DMS79 treated with DMSO at 0.1 percent for 48 hours (cell line): ENCODE data around the gene NKX2-8.

Source experiments
- DNase-seq: peaks from one replicate; lab custom pipeline; 2025; lab: John Stamatoyannopoulos, UW

NKX2-8 gene

GRCh38 chr14:36582011-36582873, at the start of gene NKX2-8:
TSS of gene NKX2-8 (minus strand) at chr14:36582614. CDS start at chr14:36582389, 225 bp downstream.
- peak; percentile 84 for DNase-seq

- no peak for DNase-seq
Observed at GRCh38 chr14:36627981-36628380, 45.6 kb upstream of the NKX2-8 start.

- peak; percentile 56 for DNase-seq
Observed at GRCh38 chr14:36626151-36626550, 43.7 kb upstream of the NKX2-8 start.

- no peak for DNase-seq
Observed at GRCh38 chr14:36625436-36625835, 43.0 kb upstream of the NKX2-8 start.

- DNase-seq = peak; percentile 98
Observed at GRCh38 chr14:36625014-36625413, 42.6 kb upstream of the NKX2-8 start.

GRCh38 chr14:36619853-36620252, 37.4 kb upstream of the NKX2-8 start:
- DNase-seq = peak; percentile 82

GRCh38 chr14:36619131-36619530, 36.7 kb upstream of the NKX2-8 start:
- DNase-seq = peak; percentile 71

- DNase-seq = no peak
Observed at GRCh38 chr14:36618641-36619040, 36.2 kb upstream of the NKX2-8 start.

- DNase-seq = peak; percentile 83
Observed at GRCh38 chr14:36617824-36618223, 35.4 kb upstream of the NKX2-8 start.

- peak; percentile 88 for DNase-seq
Observed at GRCh38 chr14:36605506-36605857, 23.1 kb upstream of the NKX2-8 start.

GRCh38 chr14:36604757-36605505, 22.5 kb upstream of the NKX2-8 start:
- DNase-seq = peak; percentile 100

GRCh38 chr14:36600431-36600830, 18.0 kb upstream of the NKX2-8 start:
- no peak for DNase-seq

GRCh38 chr14:36591482-36591881, 9.1 kb upstream of the NKX2-8 start:
- DNase-seq = peak; percentile 100

- DNase-seq = no peak
Observed at GRCh38 chr14:36588788-36589187, 6.4 kb upstream of the NKX2-8 start.

- DNase-seq = no peak
Observed at GRCh38 chr14:36588119-36588518, 5.7 kb upstream of the NKX2-8 start.

GRCh38 chr14:36585100-36585499, 2.7 kb upstream of the NKX2-8 start:
- peak; percentile 100 for DNase-seq

- DNase-seq = peak; percentile 88
Observed at GRCh38 chr14:36583893-36584811, 1.7 kb upstream of the NKX2-8 start.

GRCh38 chr14:36583242-36583892, 953 bp upstream of the NKX2-8 start:
- no peak for DNase-seq

- no peak for DNase-seq
Observed at GRCh38 chr14:36582874-36583241, 444 bp upstream of the NKX2-8 start.

- DNase-seq = peak; percentile 86
Observed at GRCh38 chr14:36580856-36581831, 1.3 kb downstream of the NKX2-8 start.
